ENCODE data around the gene ITIH1.

ITIH1 gene

GRCh38 chr3:52822363-52822762, 45.0 kb downstream of the ITIH1 start:
- no peak overlapping the region for H3K23ac ChIP-seq (ENCODE audit: low read depth, low read length, poor library complexity)

GRCh38 chr3:52824037-52824436, 46.6 kb downstream of the ITIH1 start:
- Histone ChIP-seq H2BK12ac (ENCODE audit: low read length) (peak overlapping the region; percentile 48), H3K9ac (ENCODE audit: low read depth, low read length, poor library complexity) (no peak overlapping the region), H3K14ac (ENCODE audit: low read length) (peak overlapping the region; percentile 83), H4K91ac (ENCODE audit: low read depth, low read length, poor library complexity) (no peak overlapping the region), H3K4me1 (ENCODE audit: control insufficient read depth in 2 of 2, insufficient read depth in 1 of 2, low read depth in 1 of 2, low read length in 2 of 2) (peaks cover 0 to 8% of the 10 kb centered on the region in 2 donors), H2BK15ac (ENCODE audit: low read length) (no peak overlapping the region), H3K27ac (replicated peaks; ENCODE audit: low read length) (no peak overlapping the region), H2BK120ac (ENCODE audit: low read depth, low read length) (no peak overlapping the region), H3K4ac (ENCODE audit: low read length) (no peak overlapping the region), H2AFZ (ENCODE audit: low read length) (no peak overlapping the region), H3K9me3 (replicated peaks in 1 of 2; ENCODE audit: control insufficient read depth in 2 of 2, insufficient read depth in 1 of 2, low read depth in 1 of 2, low read length in 2 of 2) (no peaks in the 10 kb centered on the region), H3K79me1 (ENCODE audit: low read depth, low read length) (no peaks in the 10 kb centered on the region), H3K4me3 (ENCODE audit: low read length in 2 of 2) (no peak overlapping the region), H3K27me3 (ENCODE audit: control insufficient read depth in 3 of 3, insufficient read depth in 3 of 3, low read depth in 1 of 3, low read length in 3 of 3) (no peaks in the 10 kb centered on the region), H2AK5ac (ENCODE audit: low read depth, low read length) (no peak overlapping the region), H3K4me2 (ENCODE audit: insufficient read depth, low read length, poor library complexity, severe bottlenecking) (no peak overlapping the region), H3K36me3 (replicated peaks in 1 of 2; ENCODE audit: control insufficient read depth in 2 of 2, insufficient read depth in 2 of 2, low read length in 2 of 2) (no peaks in the 10 kb centered on the region), H2BK5ac (ENCODE audit: low read length) (no peak overlapping the region), H4K8ac (ENCODE audit: low read depth, low read length) (no peak overlapping the region), H3K23ac (ENCODE audit: low read depth, low read length, poor library complexity) (peak overlapping the region; percentile 35), H3K18ac (ENCODE audit: low read length) (no peak overlapping the region)
- WGBS, 2 donors (ENCODE audit: extremely low coverage in 2 of 2, insufficient read length in 2 of 2, insufficient replicate concordance in 1 of 2): no CpG with 5 or more reads among the region's 10 CpGs
- DNase-seq (ENCODE audit: low spot score): no peak

More at GRCh38 chr3:52822363-52822762, 45.0 kb downstream of the ITIH1 start:
- H3K36me3 ChIP-seq (replicated peaks in 1 of 2; ENCODE audit: control insufficient read depth in 2 of 2, insufficient read depth in 2 of 2, low read length in 2 of 2): no peaks in the 10 kb centered on the region
- peaks cover 0 to 10% of the 10 kb centered on the region in 2 donors for H3K4me1 ChIP-seq (ENCODE audit: control insufficient read depth in 2 of 2, insufficient read depth in 1 of 2, low read depth in 1 of 2, low read length in 2 of 2)
- H2BK5ac ChIP-seq (ENCODE audit: low read length): no peak overlapping the region
- no peak overlapping the region for H2BK12ac ChIP-seq (ENCODE audit: low read length)
- WGBS, 2 donors (ENCODE audit: extremely low coverage in 2 of 2, insufficient read length in 2 of 2, insufficient replicate concordance in 1 of 2): no CpG with 5 or more reads among the region's 5 CpGs
- no peak overlapping the region for H2AK5ac ChIP-seq (ENCODE audit: low read depth, low read length)
- H3K4me3 ChIP-seq (ENCODE audit: low read length in 2 of 2): no peak overlapping the region
- no peak overlapping the region for H3K18ac ChIP-seq (ENCODE audit: low read length)
- no peak overlapping the region for H2BK15ac ChIP-seq (ENCODE audit: low read length)
- H3K79me1 ChIP-seq (ENCODE audit: low read depth, low read length): no peaks in the 10 kb centered on the region
- H2BK120ac ChIP-seq (ENCODE audit: low read depth, low read length): no peak overlapping the region
- no peak overlapping the region for H2AFZ ChIP-seq (ENCODE audit: low read length)
- H3K27me3 ChIP-seq (ENCODE audit: control insufficient read depth in 3 of 3, insufficient read depth in 3 of 3, low read depth in 1 of 3, low read length in 3 of 3): no peaks in the 10 kb centered on the region
- no peak for DNase-seq (ENCODE audit: low spot score)
- no peak overlapping the region for H3K27ac ChIP-seq (replicated peaks; ENCODE audit: low read length)
- H4K8ac ChIP-seq (ENCODE audit: low read depth, low read length): no peak overlapping the region
- H3K9ac ChIP-seq (ENCODE audit: low read depth, low read length, poor library complexity): no peak overlapping the region
- H3K4me2 ChIP-seq (ENCODE audit: insufficient read depth, low read length, poor library complexity, severe bottlenecking): no peak overlapping the region
- no peak overlapping the region for H3K14ac ChIP-seq (ENCODE audit: low read length)
- H3K9me3 ChIP-seq (replicated peaks in 1 of 2; ENCODE audit: control insufficient read depth in 2 of 2, insufficient read depth in 1 of 2, low read depth in 1 of 2, low read length in 2 of 2): no peaks in the 10 kb centered on the region
- no peak overlapping the region for H4K91ac ChIP-seq (ENCODE audit: low read depth, low read length, poor library complexity)
- H3K4ac ChIP-seq (ENCODE audit: low read length): no peak overlapping the region

- Histone ChIP-seq H3K14ac (ENCODE audit: low read length) (no peak overlapping the region), H3K9me3 (replicated peaks in 1 of 2; ENCODE audit: control insufficient read depth in 2 of 2, insufficient read depth in 1 of 2, low read depth in 1 of 2, low read length in 2 of 2) (no peaks in the 10 kb centered on the region), H3K79me1 (ENCODE audit: low read depth, low read length) (no peaks in the 10 kb centered on the region), H3K4me3 (ENCODE audit: low read length in 2 of 2) (no peak overlapping the region), H4K8ac (ENCODE audit: low read depth, low read length) (no peak overlapping the region), H3K9ac (ENCODE audit: low read depth, low read length, poor library complexity) (no peak overlapping the region), H2BK12ac (ENCODE audit: low read length) (no peak overlapping the region), H3K23ac (ENCODE audit: low read depth, low read length, poor library complexity) (no peak overlapping the region), H3K36me3 (replicated peaks in 1 of 2; ENCODE audit: control insufficient read depth in 2 of 2, insufficient read depth in 2 of 2, low read length in 2 of 2) (no peaks in the 10 kb centered on the region), H3K4me2 (ENCODE audit: insufficient read depth, low read length, poor library complexity, severe bottlenecking) (no peak overlapping the region), H2BK5ac (ENCODE audit: low read length) (no peak overlapping the region), H3K4ac (ENCODE audit: low read length) (no peak overlapping the region), H2AK5ac (ENCODE audit: low read depth, low read length) (peak overlapping the region; percentile 36), H3K4me1 (ENCODE audit: control insufficient read depth in 2 of 2, insufficient read depth in 1 of 2, low read depth in 1 of 2, low read length in 2 of 2) (peaks cover 0 to 1% of the 10 kb centered on the region in 2 donors), H2AFZ (ENCODE audit: low read length) (peak overlapping the region; percentile 35), H3K27ac (replicated peaks; ENCODE audit: low read length) (no peak overlapping the region), H3K18ac (ENCODE audit: low read length) (no peak overlapping the region), H4K91ac (ENCODE audit: low read depth, low read length, poor library complexity) (no peak overlapping the region), H2BK120ac (ENCODE audit: low read depth, low read length) (no peak overlapping the region), H2BK15ac (ENCODE audit: low read length) (no peak overlapping the region), H3K27me3 (ENCODE audit: control insufficient read depth in 3 of 3, insufficient read depth in 3 of 3, low read depth in 1 of 3, low read length in 3 of 3) (no peaks in the 10 kb centered on the region)
- DNase-seq (ENCODE audit: low spot score): no peak
- no CpG with 5 or more reads among the region's 9 CpGs for WGBS, 2 donors (ENCODE audit: extremely low coverage in 2 of 2, insufficient read length in 2 of 2, insufficient replicate concordance in 1 of 2)
These were observed 50.0 kb downstream of the ITIH1 start for GRCh38 chr3:52827441-52827840.

GRCh38 chr3:52827866-52828376, 50.5 kb downstream of the ITIH1 start:
- Histone ChIP-seq H3K14ac (ENCODE audit: low read length) (no peak overlapping the region), H3K4me1 (ENCODE audit: control insufficient read depth in 2 of 2, insufficient read depth in 1 of 2, low read depth in 1 of 2, low read length in 2 of 2) (peaks cover 0 to 5% of the 10 kb centered on the region in 2 donors), H3K9me3 (replicated peaks in 1 of 2; ENCODE audit: control insufficient read depth in 2 of 2, insufficient read depth in 1 of 2, low read depth in 1 of 2, low read length in 2 of 2) (no peaks in the 10 kb centered on the region), H2BK5ac (ENCODE audit: low read length) (no peak overlapping the region), H3K23ac (ENCODE audit: low read depth, low read length, poor library complexity) (no peak overlapping the region), H4K8ac (ENCODE audit: low read depth, low read length) (no peak overlapping the region), H2AFZ (ENCODE audit: low read length) (peak overlapping the region; percentile 35), H3K4ac (ENCODE audit: low read length) (no peak overlapping the region), H3K18ac (ENCODE audit: low read length) (peak overlapping the region; percentile 85), H2AK5ac (ENCODE audit: low read depth, low read length) (peak overlapping the region; percentile 36), H3K36me3 (replicated peaks in 1 of 2; ENCODE audit: control insufficient read depth in 2 of 2, insufficient read depth in 2 of 2, low read length in 2 of 2) (no peaks in the 10 kb centered on the region), H3K4me2 (ENCODE audit: insufficient read depth, low read length, poor library complexity, severe bottlenecking) (no peak overlapping the region), H3K4me3 (ENCODE audit: low read length in 2 of 2) (no peak overlapping the region), H2BK120ac (ENCODE audit: low read depth, low read length) (no peak overlapping the region), H2BK15ac (ENCODE audit: low read length) (no peak overlapping the region), H3K79me1 (ENCODE audit: low read depth, low read length) (no peaks in the 10 kb centered on the region), H3K27ac (replicated peaks; ENCODE audit: low read length) (no peak overlapping the region), H3K27me3 (ENCODE audit: control insufficient read depth in 3 of 3, insufficient read depth in 3 of 3, low read depth in 1 of 3, low read length in 3 of 3) (no peaks in the 10 kb centered on the region), H2BK12ac (ENCODE audit: low read length) (no peak overlapping the region), H4K91ac (ENCODE audit: low read depth, low read length, poor library complexity) (peak overlapping the region; percentile 82), H3K9ac (ENCODE audit: low read depth, low read length, poor library complexity) (no peak overlapping the region)
- DNase-seq (ENCODE audit: low spot score): no peak
- WGBS, 2 donors (ENCODE audit: extremely low coverage in 2 of 2, insufficient read length in 2 of 2, insufficient replicate concordance in 1 of 2): no CpG with 5 or more reads among the region's 10 CpGs
